ENCODE data around the gene UQCR11.

DNA sequence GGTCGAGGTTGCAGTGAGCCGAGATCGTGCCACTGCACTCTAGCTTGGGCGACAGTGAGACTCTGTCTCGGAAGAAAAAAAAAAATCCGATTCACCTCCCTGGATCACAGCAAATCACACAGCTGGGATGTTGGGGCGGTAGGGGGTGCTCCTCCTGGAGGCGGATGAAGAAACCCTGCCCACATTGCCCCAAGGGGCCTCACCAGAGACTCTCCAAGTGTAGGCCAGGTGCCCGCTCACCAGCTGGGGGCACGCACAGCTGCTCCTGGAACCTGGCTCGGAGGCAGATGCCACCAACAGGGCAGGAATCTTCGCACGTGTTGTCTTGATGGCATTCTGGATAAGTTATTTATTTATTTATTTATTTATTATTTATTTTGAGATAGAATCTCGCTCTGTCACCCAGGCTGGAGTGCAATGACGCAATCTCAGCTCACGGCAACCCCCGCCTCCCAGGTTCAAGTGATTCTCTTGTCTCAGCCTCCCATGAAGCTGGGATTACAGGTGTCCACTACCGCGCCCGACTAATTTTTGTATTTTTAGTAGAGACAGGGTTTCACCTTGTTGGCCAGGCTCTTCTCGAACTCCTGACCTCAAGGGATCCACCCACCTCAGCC is 3.1 kb downstream of the UQCR11 start:
- no peak for TF ChIP-seq CTCF (IDR thresholded peaks at IDR 0.05; ENCODE audit: borderline replicate concordance, extremely low read depth, low read length, poor library complexity, severe bottlenecking)
- TF ChIP-seq EZH2 (IDR thresholded peaks at IDR 0.05; ENCODE audit: borderline replicate concordance, low read depth, low read length, severe bottlenecking) = no peak

Data from DND-41 (cell line).